HG03342 (cell line): ENCODE data around the gene LRRC51.

Source experiments
- ATAC-seq: cut with Tn5 transposase; IDR thresholded peaks from one replicate; pipeline ENCODE4 v1.9.1; 2021; ENCODE audit warnings: mild to moderate bottlenecking, moderate library complexity; ENCODE audit not compliant: unreplicated experiment

The LRRC51 gene

GRCh38 chr11:72080326-72081183 is at the start of gene LRRC51, which contains the start of gene NUMA1:
TSS of gene LRRC51 (plus strand) at chr11:72080850. CDS start at chr11:72089084, 8,234 bp downstream.
TSS of gene NUMA1 (minus strand) at chr11:72080542. CDS start at chr11:72035943, 44,599 bp downstream.
- ATAC-seq: peak; percentile 84

GRCh38 chr11:72036687-72037086 is 44.0 kb upstream of the LRRC51 start:
- no peak for ATAC-seq

- no peak for ATAC-seq
These were observed 42.9 kb upstream of the LRRC51 start for GRCh38 chr11:72037554-72038311.

GRCh38 chr11:72038491-72038890 is 42.2 kb upstream of the LRRC51 start:
- ATAC-seq: no peak

GRCh38 chr11:72039031-72039855 is 41.4 kb upstream of the LRRC51 start:
- ATAC-seq: no peak

- no peak for ATAC-seq
These were observed 40.7 kb upstream of the LRRC51 start for GRCh38 chr11:72039856-72040401.

GRCh38 chr11:72040491-72041363 is 39.9 kb upstream of the LRRC51 start:
- no peak for ATAC-seq

GRCh38 chr11:72041364-72042063 is 39.1 kb upstream of the LRRC51 start:
- no peak for ATAC-seq

GRCh38 chr11:72042064-72042745 is 38.4 kb upstream of the LRRC51 start:
- ATAC-seq: no peak

GRCh38 chr11:72045849-72046248 is 34.8 kb upstream of the LRRC51 start:
- no peak for ATAC-seq

- no peak for ATAC-seq
These were observed 31.7 kb upstream of the LRRC51 start for GRCh38 chr11:72048766-72049460.

GRCh38 chr11:72058416-72059034 is 22.1 kb upstream of the LRRC51 start:
- no peak for ATAC-seq

GRCh38 chr11:72061739-72062396 is 18.8 kb upstream of the LRRC51 start:
- no peak for ATAC-seq

- no peak for ATAC-seq
These were observed 13.8 kb upstream of the LRRC51 start for GRCh38 chr11:72066855-72067254.

GRCh38 chr11:72067266-72067665 is 13.4 kb upstream of the LRRC51 start:
- ATAC-seq: no peak

- no peak for ATAC-seq
These were observed 13.0 kb upstream of the LRRC51 start for GRCh38 chr11:72067676-72068075.

GRCh38 chr11:72069200-72069599 is 11.4 kb upstream of the LRRC51 start:
- no peak for ATAC-seq
